H9 (cell line): ENCODE measurements around the gene NTSR1. TPM values are rescaled to one million over a fixed set of nuclear protein-coding genes. Genes with fewer than 3 reads are reported as not detected.

Source experiments
- DNase-seq: peaks from one replicate; pipeline ENCODE4 v3.0.0-alpha.2; 2017
- H2AFZ ChIP-seq: one replicate; pipeline ENCODE4 v1.6.1; 2013; ENCODE audit warnings: mild to moderate bottlenecking, low read length, control low read depth, moderate library complexity
- H2AK5ac ChIP-seq: 2 replicates; pipeline ENCODE4 v1.6.1; 2013; ENCODE audit warnings: low read length, control low read depth, mixed read lengths; ENCODE audit not compliant: insufficient read length
- H2BK120ac ChIP-seq: one replicate; pipeline ENCODE4 v1.6.1; 2013; ENCODE audit warnings: low read depth, mild to moderate bottlenecking, low read length, control low read depth, inconsistent platforms; ENCODE audit not compliant: poor library complexity, severe bottlenecking
- H2BK12ac ChIP-seq: 2 replicates; pipeline ENCODE4 v1.6.1; 2013; ENCODE audit warnings: low read length, control low read depth, mixed read lengths, low read depth; ENCODE audit not compliant: insufficient read length
- H2BK15ac ChIP-seq: 2 replicates; pipeline ENCODE4 v1.6.1; 2013; ENCODE audit warnings: low read depth, low read length, control low read depth
- H2BK20ac ChIP-seq: one replicate; pipeline ENCODE4 v1.6.1; 2013; ENCODE audit warnings: low read depth, mild to moderate bottlenecking, low read length, control low read depth, inconsistent platforms; ENCODE audit not compliant: poor library complexity, severe bottlenecking
- H2BK5ac ChIP-seq: 2 replicates; pipeline ENCODE4 v1.6.1; 2013; ENCODE audit warnings: low read length, control low read depth, mixed read lengths; ENCODE audit not compliant: insufficient read length
- H3K14ac ChIP-seq: 2 replicates; pipeline ENCODE4 v1.6.1; 2013; ENCODE audit warnings: low read length, control low read depth; ENCODE audit not compliant: insufficient read depth
- H3K18ac ChIP-seq: 2 replicates; pipeline ENCODE4 v1.6.1; 2013; ENCODE audit warnings: low read depth, mild to moderate bottlenecking, mixed read lengths, low read length, control low read depth; ENCODE audit not compliant: insufficient read length
- H3K23ac ChIP-seq: 2 replicates; pipeline ENCODE4 v1.6.1; 2013; ENCODE audit warnings: low read length, control low read depth, mixed read lengths, low read depth; ENCODE audit not compliant: insufficient read length
- H3K23me2 ChIP-seq: 2 replicates; pipeline ENCODE4 v1.6.1; 2013; ENCODE audit warnings: low read depth, mild to moderate bottlenecking, mixed read lengths, low read length, control low read depth; ENCODE audit not compliant: insufficient read length, poor library complexity, severe bottlenecking
- H3K27ac ChIP-seq: 2 replicates; pipeline ENCODE4 v1.5.1; 2013; ENCODE audit warnings: low read length, control low read depth, mixed read lengths, low read depth; ENCODE audit not compliant: insufficient read length
- H3K27me3 ChIP-seq: 2 replicates; pipeline ENCODE4 v1.6.1; 2013; ENCODE audit warnings: low read length, control low read depth, inconsistent platforms; ENCODE audit not compliant: insufficient read depth
- H3K4ac ChIP-seq: 2 replicates; pipeline ENCODE4 v1.6.1; 2013; ENCODE audit warnings: low read depth, mild to moderate bottlenecking, control low read depth, inconsistent platforms, low read length, moderate library complexity
- H3K4me1 ChIP-seq: 2 replicates; pipeline ENCODE4 v1.6.1; 2013; ENCODE audit warnings: low read length, control low read depth, inconsistent platforms; ENCODE audit not compliant: insufficient read depth
- H3K4me2 ChIP-seq: 2 replicates; pipeline ENCODE4 v1.6.1; 2013; ENCODE audit warnings: low read length, control low read depth, mixed read lengths; ENCODE audit not compliant: insufficient read length, insufficient read depth
- H3K56ac ChIP-seq: 2 replicates; pipeline ENCODE4 v1.6.1; 2013; ENCODE audit warnings: low read depth, mild to moderate bottlenecking, mixed read lengths, low read length, control low read depth; ENCODE audit not compliant: insufficient read length
- H3K79me1 ChIP-seq: 2 replicates; pipeline ENCODE4 v1.6.1; 2013; ENCODE audit warnings: low read depth, mild to moderate bottlenecking, moderate library complexity, low read length, control low read depth, inconsistent platforms; ENCODE audit not compliant: insufficient read depth, poor library complexity, severe bottlenecking
- H3K79me2 ChIP-seq: 2 replicates; pipeline ENCODE4 v1.6.1; 2013; ENCODE audit warnings: low read length, control low read depth, inconsistent platforms; ENCODE audit not compliant: insufficient read depth
- H3K9ac ChIP-seq: 2 replicates; pipeline ENCODE4 v1.6.1; 2013; ENCODE audit warnings: low read length, control low read depth, mixed read lengths; ENCODE audit not compliant: insufficient read length; ENCODE audit errors: extremely low read depth
- H3K9me3 ChIP-seq: one replicate; pipeline ENCODE4 v1.6.1; 2013; ENCODE audit warnings: low read depth, low read length, inconsistent platforms; ENCODE audit not compliant: control insufficient read depth
- H3T11ph ChIP-seq: one replicate; pipeline ENCODE4 v1.6.1; 2013; ENCODE audit warnings: mild to moderate bottlenecking, low read length, control low read depth, inconsistent platforms
- H4K20me1 ChIP-seq: one replicate; pipeline ENCODE4 v1.6.1; 2013; ENCODE audit not compliant: control insufficient read depth, insufficient read length, insufficient read depth
- H4K5ac ChIP-seq: 2 replicates; pipeline ENCODE4 v1.6.1; 2013; ENCODE audit warnings: low read depth, mild to moderate bottlenecking, mixed read lengths, low read length, control low read depth; ENCODE audit not compliant: insufficient read length
- H4K8ac ChIP-seq: replicated peaks from 2 replicates; pipeline ENCODE4 v1.6.1; 2013; ENCODE audit warnings: low read length, control low read depth, mixed read lengths, low read depth; ENCODE audit not compliant: insufficient read length
- H4K91ac ChIP-seq: 2 replicates; pipeline ENCODE4 v1.6.1; 2013; ENCODE audit warnings: low read depth, mild to moderate bottlenecking, moderate library complexity, mixed read lengths, low read length, control low read depth; ENCODE audit not compliant: insufficient read length
- H3K27ac Mint-ChIP-seq, 3 experiments: 2 replicates in 2 of 3; 3 replicates in 1 of 3; pipeline ENCODE4 v1.8.0; 2020 to 2021; ENCODE audit warnings: mixed read lengths in 3 of 3, mild to moderate bottlenecking in 1 of 3, moderate library complexity in 1 of 3
- H3K27me3 Mint-ChIP-seq: 2 replicates; pipeline ENCODE4 v1.8.0; 2021; ENCODE audit warnings: low read depth, mild to moderate bottlenecking, moderate library complexity, mixed read lengths
- H3K36me3 Mint-ChIP-seq, 3 experiments: 2 replicates in 2 of 3; 3 replicates in 1 of 3; pipeline ENCODE4 v1.8.0; 2020 to 2021; ENCODE audit warnings: low read depth in 3 of 3, mixed read lengths in 3 of 3; ENCODE audit not compliant: insufficient read depth in 1 of 3
- H3K4me1 Mint-ChIP-seq, 2 experiments: 2 replicates each; pipeline ENCODE4 v1.8.0; 2020; ENCODE audit warnings: mixed read lengths in 2 of 2
- H3K4me3 Mint-ChIP-seq, 2 experiments: 2 replicates in 1 of 2; 3 replicates in 1 of 2; pipeline ENCODE4 v1.8.0; 2020 to 2021; ENCODE audit warnings: mild to moderate bottlenecking in 2 of 2, mixed read lengths in 2 of 2, moderate library complexity in 1 of 2
- H3K9me3 Mint-ChIP-seq, 2 experiments: 2 replicates in 1 of 2; 3 replicates in 1 of 2; pipeline ENCODE4 v1.8.0; 2020; ENCODE audit warnings: mild to moderate bottlenecking in 2 of 2, mixed read lengths in 2 of 2, moderate library complexity in 1 of 2
- WGBS: extraction: QIAGEN DNeasy Blood & Tissue Kit; methylation state at CpG from one replicate; pipeline ENCODE4 v1.1.7; 2013; ENCODE audit warnings: missing lambda C conversion rate, low lambda C conversion rate, mixed read lengths; ENCODE audit not compliant: insufficient read length; ENCODE audit errors: extremely low coverage; 5-methylcytosine and 5-hydroxymethylcytosine counted together
- total RNA-seq: library from RNA; stranded (reverse); gene quantifications from 2 replicates; pipeline ENCODE4 v1.2.1, GENCODE V29; 2021
- TF ChIP-seq, protein P1 (sequence below): fragments of 200-600 bp; sonication (generic); conservative IDR thresholded peaks from 3 replicates; pipeline ENCODE4 v1.8.0; 2021; ENCODE audit warnings: antibody characterized with exemption, mild to moderate bottlenecking

NTSR1 gene
- total RNA-seq, 1 experiment from 2014 or later, result 0.11 TPM

DNA sequence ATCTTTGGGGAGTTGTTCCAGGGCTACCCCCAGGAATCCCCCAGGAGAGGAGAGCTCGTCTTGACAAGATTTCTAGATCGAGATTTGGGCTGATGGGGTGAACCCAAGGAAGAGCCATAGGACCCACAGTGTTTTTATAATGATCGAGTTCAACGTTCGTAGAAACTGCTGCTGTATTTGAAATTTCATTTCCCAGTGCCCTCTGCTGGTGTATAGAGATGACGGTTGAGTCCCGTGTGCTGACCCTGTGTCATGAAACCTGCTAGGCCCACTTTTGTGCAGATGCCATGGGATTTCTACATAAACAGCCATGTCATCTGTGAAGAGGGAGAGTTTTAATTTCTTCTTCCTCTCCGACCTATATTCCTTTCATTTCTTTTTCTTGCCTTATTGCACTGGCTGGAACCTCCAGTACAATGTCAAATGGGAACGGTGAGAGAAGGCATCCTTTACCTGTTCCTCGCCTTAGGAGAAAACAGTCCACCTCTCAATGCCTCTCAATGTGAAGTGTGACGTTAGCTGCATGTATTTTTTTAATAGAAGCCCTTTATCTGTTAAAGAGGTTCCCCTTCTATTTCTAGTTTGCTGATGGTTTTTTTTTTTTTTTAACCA lies 28.6 kb upstream of the NTSR1 start:
- no CpG with 5 or more reads among the region's 11 CpGs for WGBS
- Histone ChIP-seq H3K4me1 (no peaks in the 10 kb centered on the region), H3K18ac (no peak overlapping the region), H2BK5ac (no peak overlapping the region), H2BK12ac (no peak overlapping the region), H4K20me1 (no peaks in the 10 kb centered on the region), H2BK120ac (no peak overlapping the region), H4K5ac (no peak overlapping the region), H4K91ac (no peak overlapping the region), H2AK5ac (no peak overlapping the region), H3K27ac (no peak overlapping the region), H3K79me2 (no peaks in the 10 kb centered on the region), H3K56ac (no peak overlapping the region), H3K14ac (no peak overlapping the region), H3K23ac (no peak overlapping the region), H3T11ph (no peak overlapping the region), H3K9ac (no peak overlapping the region), H3K79me1 (no peaks in the 10 kb centered on the region), H4K8ac (no peak overlapping the region), H3K27me3 (no peaks in the 10 kb centered on the region), H2BK15ac (no peak overlapping the region), H2AFZ (no peak overlapping the region), H3K4ac (no peak overlapping the region), H2BK20ac (no peak overlapping the region), H3K23me2 (no peaks in the 10 kb centered on the region), H3K9me3 (no peaks in the 10 kb centered on the region), H3K4me2 (no peak overlapping the region)
- Mint-ChIP-seq H3K27ac (no peak overlapping the region), H3K36me3 (peaks cover 2 to 11% (median 7%) of the 10 kb centered on the region in 3 experiments; a peak in 3 of 7 replicates), H3K9me3 (peaks cover 11 to 13% of the 10 kb centered on the region in 2 experiments), H3K4me1 (no peaks in the 10 kb centered on the region), H3K27me3 (peaks cover 23% of the 10 kb centered on the region), H3K4me3 (no peak overlapping the region)
- TF ChIP-seq, protein P1, sequence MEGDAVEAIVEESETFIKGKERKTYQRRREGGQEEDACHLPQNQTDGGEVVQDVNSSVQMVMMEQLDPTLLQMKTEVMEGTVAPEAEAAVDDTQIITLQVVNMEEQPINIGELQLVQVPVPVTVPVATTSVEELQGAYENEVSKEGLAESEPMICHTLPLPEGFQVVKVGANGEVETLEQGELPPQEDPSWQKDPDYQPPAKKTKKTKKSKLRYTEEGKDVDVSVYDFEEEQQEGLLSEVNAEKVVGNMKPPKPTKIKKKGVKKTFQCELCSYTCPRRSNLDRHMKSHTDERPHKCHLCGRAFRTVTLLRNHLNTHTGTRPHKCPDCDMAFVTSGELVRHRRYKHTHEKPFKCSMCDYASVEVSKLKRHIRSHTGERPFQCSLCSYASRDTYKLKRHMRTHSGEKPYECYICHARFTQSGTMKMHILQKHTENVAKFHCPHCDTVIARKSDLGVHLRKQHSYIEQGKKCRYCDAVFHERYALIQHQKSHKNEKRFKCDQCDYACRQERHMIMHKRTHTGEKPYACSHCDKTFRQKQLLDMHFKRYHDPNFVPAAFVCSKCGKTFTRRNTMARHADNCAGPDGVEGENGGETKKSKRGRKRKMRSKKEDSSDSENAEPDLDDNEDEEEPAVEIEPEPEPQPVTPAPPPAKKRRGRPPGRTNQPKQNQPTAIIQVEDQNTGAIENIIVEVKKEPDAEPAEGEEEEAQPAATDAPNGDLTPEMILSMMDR, result 0 out of 3 replicates have a peak, but pooled peaks have one; percentile 10
- DNase-seq, result no peak
